ENCODE data around the gene FLNA.
A peak's percentile ranks its signal among the peaks of the same experiment; 100 is the strongest.
"Not testable (repeated sequence)": the region's sequence is repeated elsewhere in the genome, so short reads cannot be mapped to it uniquely, and the experiment has no call there.

Gene FLNA

DNA sequence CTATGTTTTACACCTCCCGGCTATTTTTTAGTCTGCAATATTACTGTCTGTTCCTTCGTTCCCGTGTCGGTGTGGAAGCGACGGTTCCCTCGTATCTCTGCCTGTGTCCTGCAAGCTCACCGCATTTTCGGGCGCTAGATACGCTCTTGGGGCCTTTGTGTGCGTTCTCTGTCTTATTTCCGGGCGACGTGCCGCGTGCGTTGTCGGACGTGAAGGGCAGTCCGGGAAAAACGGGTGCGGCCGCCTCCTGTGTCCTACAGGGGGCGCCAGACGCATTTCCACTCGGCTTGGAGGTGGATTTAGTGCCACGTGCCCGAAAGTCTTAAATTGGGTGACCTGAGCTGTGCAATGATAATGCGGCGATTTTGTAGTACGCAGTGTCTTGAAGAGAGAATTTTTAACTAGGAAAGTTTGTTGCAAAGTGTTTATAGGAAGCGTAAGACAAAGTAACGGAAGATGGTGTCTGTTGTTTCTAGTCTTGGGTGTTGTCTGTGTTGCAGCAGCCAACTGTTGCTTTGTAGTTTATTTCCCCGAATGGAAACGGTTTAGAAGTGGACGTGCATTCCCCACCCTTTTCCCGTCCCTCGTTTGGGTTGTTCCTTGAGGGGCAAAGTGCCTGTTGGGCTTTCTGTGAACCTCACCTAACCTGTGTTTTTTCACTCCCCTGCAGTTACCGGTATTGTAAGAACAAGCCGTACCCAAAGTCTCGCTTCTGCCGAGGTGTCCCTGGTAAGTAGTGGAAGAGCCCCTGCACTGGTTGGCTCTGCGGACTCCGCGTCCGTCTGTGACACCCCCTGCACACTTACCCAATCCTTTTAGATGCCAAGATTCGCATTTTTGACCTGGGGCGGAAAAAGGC lies 24.5 kb upstream of the FLNA start:
- peak; percentile 15 for DNase-seq

DNA sequence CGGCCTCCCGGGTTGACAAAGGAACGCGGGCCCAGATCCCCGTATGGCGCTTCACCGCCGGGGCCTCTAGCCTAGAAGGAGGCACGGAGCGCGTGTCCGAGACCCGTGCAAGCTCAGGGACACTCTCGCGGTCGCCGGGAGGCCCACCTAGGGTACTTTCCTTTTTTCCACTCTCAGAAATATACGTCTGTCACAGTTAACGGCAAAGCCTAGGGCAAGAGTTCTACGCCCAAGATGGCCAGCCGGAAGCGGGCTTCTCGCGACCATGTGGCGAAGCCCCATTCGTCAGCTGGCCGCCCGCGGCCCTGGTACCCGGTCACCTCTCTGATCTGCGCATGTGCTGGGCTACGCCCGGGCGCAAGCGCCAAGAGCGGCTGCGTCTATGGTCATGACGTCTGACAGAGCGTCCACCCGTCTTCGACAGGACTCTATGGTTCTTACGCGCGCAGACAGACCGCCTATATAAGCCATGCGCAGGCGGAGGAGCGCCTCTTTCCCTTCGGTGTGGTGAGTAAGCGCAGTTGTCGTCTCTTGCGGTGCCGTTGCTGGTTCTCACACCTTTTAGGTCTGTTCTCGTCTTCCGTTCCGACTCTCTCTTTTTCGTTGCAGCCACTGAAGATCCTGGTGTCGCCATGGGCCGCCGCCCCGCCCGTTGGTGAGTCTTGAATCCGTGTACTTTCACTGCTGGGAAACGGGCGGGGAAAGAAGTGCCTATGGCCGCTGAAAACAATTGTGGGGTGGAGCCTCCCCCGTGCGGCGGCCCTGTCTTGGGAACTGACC lies 23.6 kb upstream of the FLNA start, which contains the start of gene RPL10:
TSS of gene RPL10 (plus strand) at position 490 of the 780 bp plus-strand sequence. CDS start at position 633, 143 bp downstream.
- peak; percentile 84 for DNase-seq

DNA sequence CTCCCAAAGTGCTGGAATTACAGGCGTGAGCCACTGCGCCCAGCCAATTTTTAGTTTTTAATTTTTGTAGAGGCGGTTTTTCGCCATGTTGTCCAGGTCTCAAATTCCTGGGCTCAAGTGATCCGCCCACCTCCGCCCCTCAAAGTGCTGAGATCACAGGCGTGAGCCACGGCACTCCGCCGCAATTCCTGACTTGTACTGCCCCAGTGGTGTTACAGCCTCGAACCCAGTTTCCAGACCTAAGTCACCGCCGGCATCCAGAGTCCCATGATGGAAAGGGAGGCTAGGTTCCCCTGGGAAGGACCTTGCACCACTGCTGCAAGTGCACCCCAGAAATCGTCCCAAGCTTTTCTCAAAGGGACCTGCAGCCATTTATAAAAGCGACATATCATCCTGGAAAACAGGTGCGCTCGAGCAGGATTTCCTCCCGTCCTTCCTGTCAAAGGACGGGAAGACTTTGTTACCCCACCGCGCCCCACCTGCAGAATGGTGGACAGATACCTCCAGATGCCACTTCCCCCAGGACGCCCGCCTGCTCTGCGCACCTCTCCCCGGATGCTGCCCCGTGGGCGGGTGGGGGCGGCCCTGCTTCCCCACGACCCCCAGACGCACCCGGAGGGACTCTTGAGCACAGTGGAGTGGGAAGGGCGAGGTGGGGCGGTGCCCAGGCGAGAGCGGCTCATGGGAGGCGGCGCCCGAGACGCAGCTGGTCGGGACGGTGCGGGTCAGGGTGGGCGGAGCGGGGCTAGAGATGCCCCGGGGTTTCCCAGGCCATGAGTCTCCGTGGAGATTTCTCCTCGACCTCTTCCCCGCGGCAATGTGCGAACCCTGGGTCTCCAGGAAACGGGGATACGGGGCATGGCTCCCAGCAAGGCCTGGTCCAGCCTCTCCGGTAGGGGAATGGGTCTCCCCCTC lies 22.8 kb upstream of the FLNA start:
- DNase-seq, result peak; percentile 17

DNA sequence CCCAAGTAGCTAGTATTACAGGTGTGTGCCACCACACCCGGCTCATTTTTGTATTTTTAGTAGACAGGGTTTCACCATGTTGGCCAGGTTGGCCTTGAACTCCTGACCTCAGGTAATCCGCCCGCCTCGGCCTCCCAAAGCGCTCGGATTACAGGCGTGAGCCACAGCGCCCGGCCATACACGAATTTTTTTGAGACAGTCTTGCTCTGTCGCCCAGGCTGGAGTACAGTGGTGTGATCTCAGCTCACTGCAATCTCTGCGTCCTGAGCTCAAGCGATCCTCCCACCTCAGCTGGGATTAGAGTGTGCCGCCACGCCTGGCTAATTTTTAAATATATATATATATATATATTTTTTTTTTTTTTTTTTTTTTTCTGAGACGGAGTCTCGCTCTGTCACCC lies 21.9 kb upstream of the FLNA start:
- DNase-seq, result not testable (repeated sequence)

DNA sequence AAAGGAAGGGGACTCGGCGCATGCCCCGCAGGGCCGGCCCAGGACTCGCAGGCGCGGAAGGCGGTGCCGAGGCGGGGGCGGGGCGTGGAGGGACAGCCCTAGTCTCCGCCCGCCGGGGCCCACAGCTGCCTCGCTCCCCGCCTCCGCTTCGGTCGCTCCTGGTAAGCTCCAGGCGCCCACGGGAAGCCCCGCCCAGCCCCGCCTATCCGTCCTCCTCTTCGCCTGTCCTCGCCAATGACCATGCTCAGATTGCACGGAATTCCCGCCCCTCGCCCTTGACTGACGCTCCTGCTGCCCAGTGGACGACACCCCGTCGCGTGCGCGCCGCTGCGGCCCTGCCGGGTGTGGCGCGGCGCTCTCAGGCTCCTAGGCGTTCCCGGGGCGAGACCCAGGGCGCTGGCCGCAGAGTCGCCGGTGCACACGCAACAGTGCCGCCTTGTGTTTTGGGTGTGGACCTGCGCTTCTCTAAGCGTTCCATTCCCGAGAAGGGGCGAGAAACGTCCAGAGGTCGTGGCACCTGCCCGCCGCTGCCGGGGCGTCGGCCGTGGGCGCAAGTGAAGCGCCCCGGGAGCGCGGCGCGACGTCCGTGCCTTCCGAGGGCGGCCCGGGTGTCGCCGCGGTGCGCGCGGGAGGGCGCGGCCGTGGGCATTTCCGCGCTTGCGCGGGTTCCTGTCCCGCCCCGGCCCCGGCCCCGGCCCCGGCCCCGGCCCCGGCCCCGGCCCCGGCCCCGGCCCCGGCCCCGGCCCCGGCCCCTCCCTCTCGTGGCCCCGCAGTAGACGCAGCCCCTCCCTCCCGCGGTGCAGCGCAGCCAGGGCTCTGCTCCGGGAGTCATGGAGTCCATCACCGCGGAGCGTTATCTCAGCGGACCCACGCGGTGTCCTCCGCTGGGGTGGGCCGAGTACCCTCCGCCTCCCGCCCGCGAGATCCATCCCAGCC lies 15.6 kb upstream of the FLNA start:
- DNase-seq, result not testable (repeated sequence)

DNA sequence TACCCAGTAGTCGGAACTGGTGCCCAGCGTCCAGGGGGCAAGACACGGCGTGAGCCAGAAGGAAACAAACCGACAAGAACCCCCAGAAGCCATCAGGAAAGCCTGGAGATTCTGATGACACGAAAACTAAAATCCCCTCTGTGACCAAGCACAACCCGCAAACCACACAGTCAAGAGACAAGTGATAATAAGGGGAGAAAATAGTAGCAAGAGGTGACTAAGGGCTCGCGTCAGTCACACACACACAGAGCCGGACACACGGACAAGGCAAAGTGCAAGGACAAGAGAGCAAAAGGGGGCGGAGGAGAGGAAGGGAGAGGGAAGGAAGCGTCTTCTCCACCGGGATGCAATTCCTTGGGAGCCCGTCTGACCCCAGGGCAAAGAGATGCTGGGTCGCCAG lies 14.2 kb upstream of the FLNA start:
- DNase-seq, result not testable (repeated sequence)

DNA sequence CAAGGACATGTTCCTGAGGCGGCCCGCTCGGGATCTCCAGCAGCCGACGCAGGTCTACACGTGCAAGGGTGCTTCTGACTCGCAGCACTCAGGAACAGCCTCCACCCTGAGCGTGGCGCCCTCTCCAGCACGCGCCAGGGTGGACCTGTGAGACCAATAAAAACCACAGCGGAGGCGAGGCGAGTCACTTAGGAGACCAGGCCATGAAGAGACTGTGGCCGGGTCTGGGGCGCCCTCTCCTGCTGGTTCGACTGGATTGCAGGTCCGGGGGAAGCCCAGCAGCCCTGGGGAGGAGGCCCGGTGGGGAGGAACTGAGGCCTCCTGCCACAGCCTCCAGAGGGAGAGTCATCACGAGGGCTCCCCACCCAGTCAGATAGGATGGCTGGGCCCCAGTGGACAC lies 13.7 kb upstream of the FLNA start:
- not testable (repeated sequence) for DNase-seq

DNA sequence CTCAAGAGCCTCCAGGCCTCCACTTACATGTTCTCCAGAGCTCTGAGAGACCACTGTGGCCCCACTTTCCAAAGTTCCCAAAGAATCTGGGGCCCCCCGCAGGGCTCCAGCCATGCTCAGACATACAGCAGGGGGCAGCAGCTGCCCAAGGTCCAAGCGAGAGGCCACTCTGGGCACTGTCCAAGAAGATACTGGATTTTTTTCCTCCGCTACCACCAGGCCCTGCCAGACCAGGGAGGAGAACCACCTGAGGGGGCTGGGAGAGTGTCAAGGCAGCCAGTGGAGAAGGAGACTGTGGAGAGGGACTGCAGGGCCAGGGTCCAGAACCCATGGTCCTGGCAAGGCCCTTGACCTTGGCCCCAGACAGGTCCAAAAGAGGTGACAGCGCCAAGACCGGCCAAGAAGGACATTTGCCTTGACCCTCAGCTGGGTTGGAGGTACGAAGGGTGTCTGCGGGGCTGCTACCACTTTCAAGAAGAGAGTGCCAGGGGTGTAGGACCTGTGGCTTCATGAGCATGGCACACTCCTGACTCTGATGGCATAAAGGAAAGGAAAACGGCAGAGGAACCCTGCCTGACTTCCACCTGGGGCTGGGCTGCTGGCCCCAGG lies 10.0 kb upstream of the FLNA start:
- no peak for DNase-seq

DNA sequence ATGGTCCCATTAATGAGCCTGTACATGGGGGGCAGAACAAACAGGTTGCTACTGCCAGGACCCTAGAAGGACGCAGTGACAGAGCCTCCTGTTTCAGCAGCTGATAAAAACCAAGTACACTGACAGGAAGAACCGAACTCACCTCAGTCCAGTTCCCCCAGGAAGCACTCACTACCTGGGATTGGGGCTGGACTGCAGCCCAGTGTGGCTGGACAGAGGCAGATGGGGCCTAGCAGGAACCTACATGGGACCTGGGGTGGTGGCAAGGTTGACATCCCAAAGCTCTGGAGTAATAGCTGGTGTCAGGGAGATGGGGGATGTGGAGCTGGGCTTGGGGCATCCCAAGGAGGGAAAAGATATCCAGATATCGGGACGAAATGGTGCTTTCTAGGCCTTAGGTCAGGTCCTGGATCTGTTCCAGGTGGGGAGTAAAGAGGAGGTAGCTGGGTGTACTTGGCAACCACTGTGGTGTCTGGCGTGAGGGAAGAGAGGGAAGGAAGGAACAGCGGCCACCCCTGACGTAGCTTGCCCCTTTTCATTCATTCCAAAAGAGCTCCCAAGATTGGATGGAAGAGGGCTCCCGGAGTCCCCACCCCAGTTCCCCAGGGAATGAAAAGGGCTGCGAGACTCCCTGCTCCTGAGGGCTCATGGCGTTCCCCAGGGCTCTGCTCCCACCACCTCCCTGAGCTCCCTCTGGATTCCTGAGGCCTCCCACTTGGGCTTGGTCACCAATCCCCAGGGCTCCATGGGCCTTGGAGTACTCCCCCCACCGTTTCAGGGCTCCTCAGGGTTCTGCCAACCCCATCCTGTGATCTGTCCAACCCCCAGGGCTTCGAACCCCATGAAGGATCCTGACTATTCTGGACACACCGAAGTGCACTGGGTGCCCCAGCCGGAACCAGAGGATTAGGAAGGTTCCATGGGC lies 9.2 kb upstream of the FLNA start:
- no peak for DNase-seq

DNA sequence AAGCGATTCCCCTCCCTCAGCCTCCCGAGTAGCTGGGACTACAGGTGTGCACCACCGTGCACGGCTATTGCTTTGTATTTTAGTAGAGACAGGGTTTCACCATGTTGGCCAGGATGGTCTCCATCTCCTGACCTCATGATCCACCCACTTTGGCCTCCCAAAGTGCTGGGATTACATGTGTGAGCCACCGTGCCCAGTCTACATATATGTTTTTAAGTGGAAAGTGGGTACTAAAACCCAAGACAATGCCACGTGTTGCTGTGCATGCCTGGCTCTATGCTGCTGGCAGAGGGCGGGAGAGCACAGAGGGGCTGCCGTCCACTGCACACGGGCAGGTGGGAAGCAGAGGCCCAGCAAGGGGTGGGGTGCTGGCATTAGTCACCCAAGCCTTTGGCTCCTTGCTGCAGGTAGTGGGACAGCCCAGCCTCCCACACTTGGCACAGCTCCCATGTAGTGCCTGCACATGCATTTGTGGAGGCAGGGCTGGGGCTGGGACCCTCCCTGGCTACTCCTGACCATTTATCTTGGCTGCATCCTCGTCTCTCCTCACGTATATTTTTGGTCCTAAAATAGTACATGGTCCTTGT lies 8.1 kb upstream of the FLNA start:
- DNase-seq, result no peak

DNA sequence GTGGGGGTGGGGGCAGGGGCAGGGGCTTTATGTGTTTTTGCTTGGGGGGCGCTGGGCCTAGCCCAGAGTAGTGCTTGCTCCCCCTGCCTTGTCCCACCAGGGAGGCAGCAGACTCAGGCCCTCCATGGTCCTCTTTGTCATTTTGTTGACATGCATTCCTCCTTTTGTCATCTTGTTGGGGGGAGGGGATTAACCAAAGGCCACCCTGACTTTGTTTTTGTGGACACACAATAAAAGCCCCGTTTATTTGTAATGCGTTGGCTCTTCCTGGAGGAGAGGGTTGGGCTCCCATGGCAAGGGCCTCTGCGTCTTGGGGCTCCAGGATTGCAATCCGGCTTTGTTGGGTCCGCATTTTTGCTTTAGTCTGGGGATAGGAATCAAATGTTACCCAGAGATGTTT lies 6.8 kb upstream of the FLNA start:
- DNase-seq, result no peak

DNA sequence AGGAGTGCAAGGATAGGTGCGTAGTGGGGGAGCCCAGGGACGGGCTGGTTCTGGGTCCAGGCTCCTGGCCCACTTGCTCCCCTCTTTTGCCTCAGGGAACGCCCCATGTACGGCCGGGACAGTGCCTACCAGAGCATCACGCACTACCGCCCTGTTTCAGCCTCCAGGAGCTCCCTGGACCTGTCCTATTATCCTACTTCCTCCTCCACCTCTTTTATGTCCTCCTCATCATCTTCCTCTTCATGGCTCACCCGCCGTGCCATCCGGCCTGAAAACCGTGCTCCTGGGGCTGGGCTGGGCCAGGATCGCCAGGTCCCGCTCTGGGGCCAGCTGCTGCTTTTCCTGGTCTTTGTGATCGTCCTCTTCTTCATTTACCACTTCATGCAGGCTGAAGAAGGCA lies 6.4 kb upstream of the FLNA start:
- DNase-seq, result no peak

DNA sequence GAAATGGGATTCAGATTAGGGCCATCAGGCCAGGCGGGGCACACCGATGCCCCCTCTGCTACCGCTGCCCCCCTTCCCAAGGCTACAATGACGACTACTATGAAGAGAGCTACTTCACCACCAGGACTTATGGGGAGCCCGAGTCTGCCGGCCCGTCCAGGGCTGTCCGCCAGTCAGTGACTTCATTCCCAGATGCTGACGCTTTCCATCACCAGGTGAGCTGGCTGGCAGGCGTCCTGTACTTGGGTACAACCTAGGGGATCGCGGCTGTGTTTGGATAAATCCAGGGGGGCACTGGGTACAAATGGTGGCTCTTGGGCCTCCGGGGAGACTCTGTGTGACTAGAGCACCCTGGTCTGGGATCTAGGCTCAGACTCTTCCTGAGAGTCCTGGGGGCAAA lies 5.7 kb upstream of the FLNA start:
- no peak for DNase-seq

DNA sequence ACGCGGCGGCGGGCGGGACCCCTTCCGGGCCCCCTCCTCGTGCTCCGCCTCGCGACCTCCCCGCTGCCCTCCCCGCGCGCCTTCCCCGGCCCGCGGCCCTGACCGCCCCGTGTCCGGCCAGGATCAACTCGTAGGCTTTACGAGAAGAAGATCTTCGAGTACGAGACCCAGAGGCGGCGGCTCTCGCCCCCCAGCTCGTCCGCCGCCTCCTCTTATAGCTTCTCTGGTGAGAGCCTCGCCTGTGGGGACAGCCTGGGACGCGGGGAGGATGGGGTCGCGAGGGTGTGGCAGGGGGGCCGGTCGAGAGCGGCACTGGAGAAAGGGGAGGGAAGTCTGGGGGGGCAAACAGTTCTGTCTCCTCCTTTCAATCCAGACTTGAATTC lies 5.1 kb upstream of the FLNA start:
- DNase-seq, result no peak

DNA sequence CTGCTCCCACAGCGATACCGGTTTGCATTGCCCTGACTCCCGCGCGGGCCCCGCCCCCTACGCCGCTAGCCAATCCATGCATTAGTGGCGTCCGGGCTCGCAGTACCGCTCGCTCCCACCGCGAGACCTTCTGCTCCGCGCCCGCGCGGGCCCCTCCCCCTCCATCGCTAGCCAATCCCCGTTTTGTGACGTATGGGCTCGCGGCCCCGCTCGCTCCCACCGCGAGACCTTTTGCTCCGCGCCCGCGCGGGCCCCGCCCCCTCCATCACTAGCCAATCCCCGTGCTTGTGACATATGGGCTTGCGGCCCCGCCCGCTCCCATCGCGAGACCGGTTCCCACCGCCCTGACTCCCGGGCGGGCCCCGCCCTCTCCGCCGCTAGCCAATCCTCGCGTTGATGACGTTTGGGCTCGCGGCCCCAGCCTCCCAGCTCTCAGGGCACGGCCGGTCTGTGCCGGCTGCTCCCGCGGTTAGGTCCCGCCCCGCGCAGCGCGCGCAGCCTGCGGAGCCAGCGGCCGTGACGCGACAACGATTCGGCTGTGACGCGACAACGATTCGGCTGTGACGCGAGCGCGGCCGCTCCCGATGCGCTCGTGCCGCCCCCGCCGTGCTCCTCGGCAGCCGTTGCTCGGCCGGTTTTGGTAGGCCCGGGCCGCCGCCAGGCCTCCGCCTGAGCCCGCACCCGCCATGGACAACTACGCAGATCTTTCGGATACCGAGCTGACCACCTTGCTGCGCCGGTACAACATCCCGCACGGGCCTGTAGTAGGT lies 4.5 kb upstream of the FLNA start, which contains the start of gene EMD:
TSS of gene EMD (plus strand) at position 497 of the 770 bp plus-strand sequence. CDS start at position 687, 190 bp downstream.
- DNase-seq, result peak; percentile 93

DNA sequence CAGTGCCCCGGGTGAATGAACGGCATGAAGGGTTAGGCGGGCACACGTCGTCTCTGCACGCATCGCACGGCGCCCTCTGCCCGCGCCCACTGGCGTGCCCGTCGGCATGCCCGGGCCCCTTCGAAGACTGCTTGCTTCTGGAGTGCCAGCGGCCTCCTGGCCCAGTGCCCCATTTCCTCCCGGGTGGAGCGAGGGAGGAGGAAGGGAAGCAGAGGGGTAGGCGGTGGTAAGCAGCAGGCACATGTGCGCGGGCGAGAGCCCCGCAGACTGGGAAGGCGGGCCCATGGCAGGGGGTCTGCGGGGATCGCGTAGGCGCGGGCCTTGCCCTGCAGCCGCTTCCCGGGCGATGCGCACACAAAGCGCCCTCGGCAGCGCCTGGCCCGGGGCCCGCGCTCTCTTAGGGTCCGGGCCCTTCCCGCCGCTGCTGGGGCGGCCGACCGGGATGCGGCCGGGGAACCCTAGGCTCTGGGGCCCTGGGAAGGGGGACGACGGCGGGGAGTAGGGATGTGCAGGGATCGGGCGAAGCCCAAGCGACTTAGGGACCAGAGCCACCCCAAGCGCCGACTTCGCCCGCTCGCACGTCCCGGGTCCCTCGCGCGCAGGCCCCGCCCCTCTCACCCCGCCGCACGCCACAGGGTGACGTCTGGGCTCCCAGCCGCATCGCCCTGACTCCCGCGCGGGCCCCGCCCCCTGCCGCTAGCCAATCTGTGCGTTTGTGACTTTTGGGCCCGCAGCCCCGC lies 3.8 kb upstream of the FLNA start:
- no peak for DNase-seq

DNA sequence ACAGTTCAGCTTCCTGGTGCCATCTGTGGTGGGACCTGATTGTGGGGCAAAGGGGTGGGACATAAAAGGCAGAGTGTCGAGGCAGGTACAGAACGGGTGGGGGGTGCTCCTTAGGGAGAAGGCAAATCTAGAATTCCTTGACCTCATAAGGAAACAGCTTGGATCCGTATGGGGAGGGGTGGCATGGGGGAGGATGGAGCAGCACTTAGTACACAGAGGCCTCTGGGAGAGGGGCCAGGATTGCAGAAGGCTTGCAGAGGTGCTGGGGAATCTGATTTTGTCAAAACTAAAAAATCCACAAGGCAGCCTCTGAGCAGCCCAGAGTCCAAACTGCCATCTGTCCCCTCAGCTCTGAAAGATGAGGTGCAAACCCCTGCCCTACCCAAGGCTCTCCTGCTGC lies 2.3 kb upstream of the FLNA start:
- DNase-seq, result no peak

DNA sequence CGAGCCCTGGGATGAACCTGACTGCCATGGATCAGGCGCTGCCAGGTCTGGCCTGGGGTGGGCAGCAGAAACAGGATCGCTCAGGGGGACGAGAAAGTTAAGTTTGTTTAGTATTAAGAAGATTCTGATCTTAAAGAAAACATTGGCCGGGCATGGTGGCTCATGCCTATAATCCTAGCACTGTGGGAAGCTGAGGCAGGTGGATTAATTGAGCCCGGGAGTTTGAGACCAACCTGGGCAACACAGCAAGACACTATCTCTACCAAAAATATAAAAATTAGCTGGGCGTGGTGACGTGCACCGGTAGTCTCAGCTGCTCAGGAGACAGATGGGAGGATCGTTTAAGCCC lies 696 bp upstream of the FLNA start:
- DNase-seq, result no peak

Data from amniotic stem cell (primary cell).